Measurements from ENCODE around the gene PDE3A. TPM values are rescaled to one million over a fixed set of nuclear protein-coding genes. Genes with fewer than 3 reads are reported as not detected.

Gene PDE3A
- total RNA-seq, 1 donor from 2014 or later, result under 0.01 TPM

- no peaks in the 10 kb centered on the region for H3K27me3 ChIP-seq (ENCODE audit: control insufficient read depth, insufficient read depth, low read length)
- no peaks in the 10 kb centered on the region for H3K36me3 ChIP-seq (ENCODE audit: control insufficient read depth, insufficient read depth, low read length)
- TF ChIP-seq CTCF (IDR thresholded peaks at IDR 0.05; ENCODE audit: insufficient read depth, low read length, severe bottlenecking), result no peak
- DNase-seq (ENCODE audit: low read depth) (no peak), FAIRE-seq (no peak)
- H3K4me3 ChIP-seq (ENCODE audit: low read depth, low read length), result no peak overlapping the region
Observed at GRCh38 chr12:20477255-20477654, 108.9 kb downstream of the PDE3A start.

DNA sequence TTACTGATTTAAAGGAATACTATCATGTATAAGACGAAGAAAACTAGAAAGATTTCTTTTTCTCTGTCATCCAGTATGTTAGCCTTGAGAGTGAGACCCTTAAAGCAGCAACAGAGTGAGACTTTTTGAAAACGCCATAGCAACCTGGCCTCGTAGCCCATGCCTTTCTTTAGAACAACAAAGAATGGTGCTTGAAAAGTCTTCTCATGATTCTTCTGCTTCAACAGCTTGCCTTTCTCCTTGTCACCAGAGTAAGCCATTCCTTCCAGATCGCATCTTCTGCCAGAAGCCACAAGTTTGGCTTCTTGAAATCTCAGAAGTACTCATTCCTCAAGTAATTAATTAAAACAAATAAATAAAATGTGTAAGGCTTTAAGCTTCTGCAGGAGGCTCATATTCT is 109.3 kb downstream of the PDE3A start:
- no peaks in the 10 kb centered on the region for H3K36me3 ChIP-seq (ENCODE audit: control insufficient read depth, insufficient read depth, low read length)
- no peak for DNase-seq (ENCODE audit: low read depth)
- no peaks in the 10 kb centered on the region for H3K27me3 ChIP-seq (ENCODE audit: control insufficient read depth, insufficient read depth, low read length)
- TF ChIP-seq CTCF (IDR thresholded peaks at IDR 0.05; ENCODE audit: insufficient read depth, low read length, severe bottlenecking), result no peak
- H3K4me3 ChIP-seq (ENCODE audit: low read depth, low read length), result no peak overlapping the region
- no peak for FAIRE-seq

DNA sequence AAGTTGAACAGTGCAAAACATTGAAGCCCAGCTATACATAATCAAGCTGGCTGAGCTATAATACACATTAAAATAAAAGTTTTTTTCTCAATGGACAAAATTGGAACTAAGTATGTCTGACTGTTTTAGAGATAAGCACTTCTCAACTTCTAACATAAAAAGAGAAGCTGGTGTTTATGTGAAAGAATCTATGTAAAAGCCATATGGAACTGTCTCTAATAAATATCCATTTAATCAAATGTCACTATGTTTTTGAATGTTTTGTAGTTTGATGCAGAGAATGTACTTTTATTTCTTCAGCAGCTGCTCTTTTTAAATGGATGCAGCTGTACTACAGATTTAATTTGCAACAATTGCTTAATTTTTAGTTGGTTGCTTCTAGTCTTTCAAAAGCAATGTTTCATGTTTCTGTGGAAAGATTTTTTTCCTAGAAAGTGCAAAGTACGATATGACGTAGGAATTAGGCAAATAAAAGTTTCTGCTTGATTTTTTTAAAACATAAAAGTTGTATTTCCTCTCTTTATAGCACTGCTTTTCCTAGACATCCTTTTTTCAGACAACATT is 114.2 kb downstream of the PDE3A start:
- H3K4me3 ChIP-seq (ENCODE audit: low read depth, low read length), result no peak overlapping the region
- no peaks in the 10 kb centered on the region for H3K36me3 ChIP-seq (ENCODE audit: control insufficient read depth, insufficient read depth, low read length)
- FAIRE-seq, result no peak
- H3K27me3 ChIP-seq (ENCODE audit: control insufficient read depth, insufficient read depth, low read length), result no peaks in the 10 kb centered on the region
- no peak for DNase-seq (ENCODE audit: low read depth)
- TF ChIP-seq CTCF (IDR thresholded peaks at IDR 0.05; ENCODE audit: insufficient read depth, low read length, severe bottlenecking), result no peak

DNA sequence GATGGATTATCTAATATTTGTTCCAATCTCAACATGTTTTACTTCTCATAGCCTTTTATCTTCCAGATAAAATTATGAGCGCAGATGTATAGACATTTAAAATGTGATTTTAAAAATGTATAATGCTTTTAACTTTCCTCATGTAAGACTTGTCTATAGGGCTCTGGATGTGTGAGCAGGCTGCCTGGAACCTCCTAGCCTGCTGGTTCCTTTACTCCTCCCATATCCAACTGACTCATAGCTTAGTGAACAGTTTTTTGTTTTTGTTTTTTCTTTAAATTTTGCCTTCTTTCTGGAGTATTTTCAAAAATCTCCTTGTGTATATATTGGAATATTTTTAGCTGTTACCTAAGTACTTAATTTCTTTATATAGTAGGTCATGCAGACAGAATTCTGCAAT is 115.4 kb downstream of the PDE3A start:
- TF ChIP-seq CTCF (IDR thresholded peaks at IDR 0.05; ENCODE audit: insufficient read depth, low read length, severe bottlenecking), result no peak
- no peak for FAIRE-seq
- DNase-seq (ENCODE audit: low read depth), result no peak
- Histone ChIP-seq H3K4me3 (ENCODE audit: low read depth, low read length) (no peak overlapping the region), H3K36me3 (ENCODE audit: control insufficient read depth, insufficient read depth, low read length) (no peaks in the 10 kb centered on the region), H3K27me3 (ENCODE audit: control insufficient read depth, insufficient read depth, low read length) (no peaks in the 10 kb centered on the region)

DNA sequence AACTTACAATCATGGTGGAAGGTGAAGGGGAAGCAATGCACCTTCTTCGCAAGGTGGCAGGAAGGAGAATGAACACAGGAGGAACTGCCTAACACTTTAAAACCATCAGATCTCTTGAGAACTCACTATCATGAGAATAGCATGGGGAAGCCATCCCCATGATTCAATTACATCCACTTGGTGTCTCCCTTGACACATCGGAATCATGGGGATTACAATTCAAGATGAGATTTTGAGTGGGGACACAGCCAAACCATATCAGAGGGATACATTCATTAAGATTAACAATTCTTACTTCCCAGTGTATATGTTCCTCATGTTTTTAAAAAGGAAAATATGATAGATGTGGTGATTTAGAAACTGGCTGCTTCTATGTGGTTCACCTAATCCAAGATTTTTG is 117.9 kb downstream of the PDE3A start:
- no peak for FAIRE-seq
- no peak for DNase-seq (ENCODE audit: low read depth)
- no peak for TF ChIP-seq CTCF (IDR thresholded peaks at IDR 0.05; ENCODE audit: insufficient read depth, low read length, severe bottlenecking)
- Histone ChIP-seq H3K4me3 (ENCODE audit: low read depth, low read length) (no peak overlapping the region), H3K36me3 (ENCODE audit: control insufficient read depth, insufficient read depth, low read length) (no peaks in the 10 kb centered on the region), H3K27me3 (ENCODE audit: control insufficient read depth, insufficient read depth, low read length) (no peaks in the 10 kb centered on the region)

DNA sequence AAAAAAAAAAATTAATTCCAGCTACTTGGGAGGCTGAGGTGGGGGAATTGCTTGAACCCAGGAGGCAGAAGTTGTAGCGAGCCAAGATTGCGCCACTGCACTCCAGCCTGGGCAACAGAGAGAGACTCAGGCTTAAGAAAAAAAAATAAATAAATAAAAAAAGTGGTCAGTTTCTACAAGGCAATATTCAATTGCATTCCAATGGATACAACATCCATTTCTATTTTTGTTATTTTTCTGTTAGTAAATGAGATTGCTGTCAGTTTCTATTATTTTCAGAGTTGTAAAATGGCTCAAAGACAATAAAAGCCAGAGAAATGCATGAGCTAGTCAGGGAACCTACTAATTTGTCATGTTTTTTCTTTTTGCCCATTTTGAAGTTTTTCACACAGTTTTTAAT is 119.2 kb downstream of the PDE3A start:
- DNase-seq (ENCODE audit: low read depth), result no peak
- TF ChIP-seq CTCF (IDR thresholded peaks at IDR 0.05; ENCODE audit: insufficient read depth, low read length, severe bottlenecking), result no peak
- no peak for FAIRE-seq
- H3K4me3 ChIP-seq (ENCODE audit: low read depth, low read length), result no peak overlapping the region
- H3K36me3 ChIP-seq (ENCODE audit: control insufficient read depth, insufficient read depth, low read length), result no peaks in the 10 kb centered on the region
- H3K27me3 ChIP-seq (ENCODE audit: control insufficient read depth, insufficient read depth, low read length), result no peaks in the 10 kb centered on the region

Data from bronchial epithelial cell (primary cell).